DMS114 treated with DMSO at 0.1 percent for 48 hours (cell line): ENCODE data around the gene LYZ.
A peak's percentile ranks its signal among the peaks of the same experiment; 100 is the strongest.

Experiments
- DNase-seq: peaks from one replicate; lab custom pipeline; 2025; ENCODE audit not compliant: unreplicated experiment; lab: John Stamatoyannopoulos, UW

The LYZ gene

GRCh38 chr12:69383074-69383473 is 34.9 kb downstream of the LYZ start:
- no peak for DNase-seq

- DNase-seq, result no peak
Measured at GRCh38 chr12:69385038-69385437, 36.9 kb downstream of the LYZ start.

- DNase-seq, result no peak
Measured at GRCh38 chr12:69386921-69387320, 38.7 kb downstream of the LYZ start.

GRCh38 chr12:69388371-69388770 is 40.2 kb downstream of the LYZ start:
- DNase-seq, result peak; percentile 42

- DNase-seq, result no peak
Measured at GRCh38 chr12:69389831-69390230, 41.6 kb downstream of the LYZ start.

- no peak for DNase-seq
Measured at GRCh38 chr12:69392179-69392928, 44.2 kb downstream of the LYZ start.

- no peak for DNase-seq
Measured at GRCh38 chr12:69396041-69396440, 47.9 kb downstream of the LYZ start.

GRCh38 chr12:69396963-69397362 is 48.8 kb downstream of the LYZ start:
- no peak for DNase-seq

- DNase-seq, result no peak
Measured at GRCh38 chr12:69397978-69398377, 49.8 kb downstream of the LYZ start.

GRCh38 chr12:69401940-69402339 is 53.8 kb downstream of the LYZ start:
- DNase-seq, result no peak
